ENCODE results near the gene OR13G1.

DNA sequence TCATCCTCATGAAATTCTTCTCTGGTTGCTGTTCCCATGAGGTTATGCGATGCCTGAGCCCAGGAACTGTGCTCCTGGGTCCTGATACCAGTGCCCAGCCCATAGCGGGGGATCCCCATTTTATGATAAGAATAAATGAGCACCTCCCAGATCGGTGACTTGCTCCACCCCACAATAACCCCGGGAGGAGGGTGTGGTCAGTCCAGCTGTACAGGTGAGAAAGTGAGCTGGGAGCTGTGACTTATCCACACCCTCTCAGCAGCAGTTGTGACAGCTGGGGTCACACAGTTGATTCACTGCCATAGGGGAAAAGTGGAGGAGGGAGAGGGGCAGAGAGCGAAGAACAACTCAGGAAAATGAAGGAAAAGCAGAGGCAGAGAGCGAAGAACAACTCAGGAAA, 40.8 kb downstream of the OR13G1 start:
- TF ChIP-seq, protein P1, sequence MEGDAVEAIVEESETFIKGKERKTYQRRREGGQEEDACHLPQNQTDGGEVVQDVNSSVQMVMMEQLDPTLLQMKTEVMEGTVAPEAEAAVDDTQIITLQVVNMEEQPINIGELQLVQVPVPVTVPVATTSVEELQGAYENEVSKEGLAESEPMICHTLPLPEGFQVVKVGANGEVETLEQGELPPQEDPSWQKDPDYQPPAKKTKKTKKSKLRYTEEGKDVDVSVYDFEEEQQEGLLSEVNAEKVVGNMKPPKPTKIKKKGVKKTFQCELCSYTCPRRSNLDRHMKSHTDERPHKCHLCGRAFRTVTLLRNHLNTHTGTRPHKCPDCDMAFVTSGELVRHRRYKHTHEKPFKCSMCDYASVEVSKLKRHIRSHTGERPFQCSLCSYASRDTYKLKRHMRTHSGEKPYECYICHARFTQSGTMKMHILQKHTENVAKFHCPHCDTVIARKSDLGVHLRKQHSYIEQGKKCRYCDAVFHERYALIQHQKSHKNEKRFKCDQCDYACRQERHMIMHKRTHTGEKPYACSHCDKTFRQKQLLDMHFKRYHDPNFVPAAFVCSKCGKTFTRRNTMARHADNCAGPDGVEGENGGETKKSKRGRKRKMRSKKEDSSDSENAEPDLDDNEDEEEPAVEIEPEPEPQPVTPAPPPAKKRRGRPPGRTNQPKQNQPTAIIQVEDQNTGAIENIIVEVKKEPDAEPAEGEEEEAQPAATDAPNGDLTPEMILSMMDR (IDR thresholded peaks at IDR 0.05; ENCODE audit: insufficient read depth, low read depth, low read length) = no peak
- no peak for TF ChIP-seq EZH2 (IDR thresholded peaks at IDR 0.05; ENCODE audit: insufficient read depth, low read length)

All from astrocyte (in vitro differentiated cells and primary cell).